HG03095 (cell line): ENCODE results near the gene MTFR1L.

Source experiments
- ATAC-seq: cut with Tn5 transposase; IDR thresholded peaks from one replicate; pipeline ENCODE4 v1.9.1; 2021; ENCODE audit warnings: moderate library complexity; ENCODE audit not compliant: unreplicated experiment

MTFR1L gene

DNA sequence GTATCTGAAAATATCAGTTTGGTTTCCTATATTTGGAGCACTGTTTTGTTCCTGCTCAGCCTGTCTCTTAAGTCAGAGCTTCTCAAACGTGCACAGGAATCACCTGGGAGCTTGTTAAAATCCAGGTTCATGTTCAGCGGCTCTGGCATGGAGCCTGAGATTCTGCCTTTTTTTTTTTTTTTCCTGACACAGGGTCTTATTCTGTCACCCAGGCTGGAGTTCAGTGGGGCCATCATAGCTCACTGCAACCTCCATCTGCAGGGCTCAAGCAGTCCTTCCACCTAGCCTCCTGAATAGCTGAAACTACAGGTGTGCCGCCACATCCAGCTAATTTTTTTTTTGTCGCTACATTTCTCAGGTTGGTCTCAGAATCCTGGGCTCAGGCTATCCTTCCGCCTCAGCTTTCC lies 32.0 kb upstream of the MTFR1L start:
- ATAC-seq = no peak

DNA sequence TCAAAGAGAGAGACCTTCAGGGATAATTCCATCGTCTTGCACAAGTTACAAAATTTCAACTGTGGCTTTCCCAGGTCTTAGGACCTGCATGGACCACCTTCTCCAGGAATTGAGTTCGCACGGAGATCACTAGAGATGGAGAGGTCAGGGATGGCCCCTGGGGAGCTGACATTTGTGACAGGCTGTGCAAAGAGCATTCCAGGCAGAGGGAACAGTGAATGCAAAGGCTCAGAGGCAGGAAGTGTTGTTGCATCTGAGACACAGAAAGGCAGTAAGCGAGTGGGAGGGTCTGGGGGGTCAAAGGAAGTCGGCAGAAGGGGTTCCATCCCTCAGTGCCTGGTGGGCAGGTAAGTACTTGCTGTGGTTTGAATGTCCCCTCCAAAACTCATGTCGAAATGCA lies 29.3 kb upstream of the MTFR1L start:
- no peak for ATAC-seq

DNA sequence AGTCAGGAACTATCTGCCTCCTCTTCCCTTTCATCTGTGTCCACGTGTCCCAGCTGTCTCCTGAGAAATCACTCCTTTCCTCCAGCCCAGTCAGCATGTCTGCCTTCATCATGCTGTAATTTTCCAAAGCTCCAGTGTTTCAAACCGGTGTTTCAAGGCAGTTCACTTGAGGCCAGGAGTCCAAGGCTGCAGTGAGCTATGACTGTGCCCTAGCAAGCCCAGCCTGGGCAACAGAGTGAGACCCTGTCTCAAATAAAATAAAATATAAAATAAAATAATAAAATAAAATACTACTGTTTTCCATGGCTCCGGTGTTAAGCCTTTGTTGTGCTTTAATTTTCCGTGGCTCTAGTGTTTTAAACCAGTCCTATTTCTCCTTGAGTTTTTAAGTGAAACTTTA lies 27.6 kb upstream of the MTFR1L start:
- no peak for ATAC-seq

DNA sequence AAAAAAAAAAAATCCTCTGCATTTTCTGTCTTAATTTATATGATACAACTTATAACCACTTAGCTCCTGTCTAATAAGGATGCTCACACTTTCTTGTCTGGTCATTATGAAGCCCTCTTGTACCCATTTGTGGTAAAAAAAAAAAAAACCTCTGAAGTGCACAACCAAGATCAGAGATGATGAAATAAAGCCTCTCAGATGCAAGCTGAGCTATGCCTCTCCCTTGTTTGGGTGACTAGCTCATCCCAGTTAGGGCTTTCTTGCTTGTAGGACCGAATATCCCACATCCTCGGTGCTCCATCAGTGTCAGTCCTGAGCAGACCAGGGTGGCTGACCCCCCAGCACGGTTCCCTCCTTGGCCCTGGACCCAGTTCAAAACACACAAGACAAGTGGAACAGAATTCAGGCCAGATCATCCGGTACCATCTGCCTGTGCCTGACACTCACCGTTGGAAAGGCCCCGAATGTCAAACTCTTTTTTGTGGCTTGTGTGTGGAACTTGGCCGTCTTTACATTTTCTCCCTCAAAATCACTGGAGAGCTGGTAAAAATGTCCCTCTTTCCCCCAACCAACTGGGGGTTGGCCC lies 26.1 kb upstream of the MTFR1L start:
- no peak for ATAC-seq

DNA sequence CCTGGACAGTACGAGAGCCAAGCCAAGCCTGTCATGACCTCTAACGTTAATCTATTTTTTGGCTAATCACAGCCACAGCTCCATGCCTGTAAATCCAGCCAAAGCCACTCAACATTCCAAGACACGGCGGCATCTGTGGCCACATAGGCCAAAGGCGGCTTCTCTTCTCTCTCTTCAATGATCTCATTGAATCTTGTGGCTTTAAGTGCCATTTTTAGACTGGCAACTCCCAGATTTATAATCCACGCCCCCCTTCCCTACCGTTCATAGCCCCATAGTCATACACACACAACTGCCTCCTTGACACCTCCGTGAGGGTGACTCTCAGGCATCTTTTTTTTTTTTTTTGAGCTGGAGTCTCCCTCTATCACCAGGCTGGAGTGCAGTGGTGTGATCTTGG lies 25.4 kb upstream of the MTFR1L start:
- ATAC-seq = no peak

DNA sequence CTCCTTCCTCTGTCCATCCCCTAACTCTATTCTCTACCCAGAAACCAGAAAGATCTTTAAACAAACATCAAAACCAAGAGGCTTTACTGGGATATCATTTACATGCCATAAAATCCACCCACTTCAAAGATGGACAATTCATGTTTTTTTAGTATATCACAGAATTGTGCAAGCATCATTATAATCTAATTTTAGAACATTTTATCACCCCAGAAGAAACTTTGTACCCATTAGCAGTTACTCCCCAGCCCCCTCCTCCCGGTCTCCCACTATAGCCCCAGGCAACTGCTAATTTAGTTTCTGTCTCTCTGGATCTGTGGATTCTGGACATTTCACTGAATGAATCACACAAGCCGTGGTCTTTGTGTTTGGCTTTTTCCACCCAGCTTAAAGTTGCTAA lies 24.5 kb upstream of the MTFR1L start:
- no peak for ATAC-seq

DNA sequence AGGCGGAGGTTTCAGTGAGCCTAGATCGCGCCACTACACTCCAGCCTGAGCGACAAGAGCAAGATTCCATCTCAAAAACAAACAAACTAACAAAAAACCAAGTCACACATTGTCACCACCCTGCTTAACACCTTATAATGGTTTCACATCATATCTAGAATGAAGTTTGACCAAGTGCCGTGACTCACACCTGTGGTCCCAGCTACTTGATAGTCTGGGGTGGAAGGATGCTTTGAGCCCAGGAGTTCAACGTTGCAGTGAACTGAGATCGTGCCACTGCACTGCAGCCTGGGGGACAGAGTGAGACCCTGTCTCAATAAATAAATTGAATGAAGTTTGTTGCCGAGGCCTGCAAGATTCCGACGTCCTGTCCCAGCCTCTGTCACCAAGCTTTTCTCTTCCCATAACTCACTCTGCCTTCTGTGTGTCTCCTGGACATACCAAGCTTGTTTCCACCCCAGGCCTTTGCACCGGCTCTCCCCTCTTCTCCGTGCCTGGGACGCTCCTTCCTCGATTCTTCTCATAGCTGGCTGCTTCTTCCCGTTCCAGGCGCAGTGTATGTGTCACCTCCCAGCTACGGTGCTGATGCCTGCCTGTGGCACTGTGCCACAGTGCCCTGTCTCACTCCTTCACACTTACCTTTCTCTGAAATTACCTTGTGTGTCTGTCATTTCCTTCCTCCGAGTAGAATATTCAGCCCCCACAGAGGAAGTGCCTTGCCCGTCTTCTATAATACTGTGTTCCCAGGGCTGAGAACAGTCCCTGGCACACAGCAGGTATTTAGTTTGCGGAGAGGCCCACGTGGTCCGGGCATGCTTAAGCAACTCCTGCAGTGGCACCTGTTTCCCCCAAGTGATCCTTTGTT lies 23.6 kb upstream of the MTFR1L start:
- ATAC-seq = no peak

DNA sequence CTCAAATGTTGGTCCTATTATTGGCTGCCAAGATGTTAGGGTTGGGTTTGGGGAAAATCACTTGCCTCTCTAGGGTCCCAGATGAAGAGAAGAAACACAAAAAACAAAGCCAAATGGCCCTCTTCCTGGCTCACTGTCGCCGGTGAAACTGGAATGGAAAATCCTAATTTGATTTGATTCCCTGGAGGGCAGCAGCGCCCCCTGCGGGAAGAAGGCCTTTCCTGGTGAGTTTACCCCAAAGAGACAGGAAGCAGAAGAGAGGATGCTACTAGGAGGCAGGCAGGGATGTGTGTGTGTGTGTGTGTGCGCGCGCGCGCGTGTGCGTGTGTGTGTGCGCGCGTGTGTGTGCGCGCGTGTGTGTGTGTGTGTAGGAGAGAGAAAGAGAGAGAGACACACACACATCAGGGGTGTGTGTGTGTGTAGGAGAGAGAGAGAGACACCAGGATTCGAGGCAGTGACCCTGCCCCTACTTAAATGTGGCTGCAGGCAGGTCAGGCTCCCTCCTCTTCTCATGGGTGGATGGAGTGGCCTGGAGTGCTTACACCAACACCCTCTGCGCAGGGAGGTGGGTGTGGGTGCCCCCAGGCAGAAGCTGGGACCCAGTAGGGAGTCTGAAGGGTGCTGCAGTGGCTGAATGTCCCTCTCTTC lies 22.8 kb upstream of the MTFR1L start:
- no peak for ATAC-seq

DNA sequence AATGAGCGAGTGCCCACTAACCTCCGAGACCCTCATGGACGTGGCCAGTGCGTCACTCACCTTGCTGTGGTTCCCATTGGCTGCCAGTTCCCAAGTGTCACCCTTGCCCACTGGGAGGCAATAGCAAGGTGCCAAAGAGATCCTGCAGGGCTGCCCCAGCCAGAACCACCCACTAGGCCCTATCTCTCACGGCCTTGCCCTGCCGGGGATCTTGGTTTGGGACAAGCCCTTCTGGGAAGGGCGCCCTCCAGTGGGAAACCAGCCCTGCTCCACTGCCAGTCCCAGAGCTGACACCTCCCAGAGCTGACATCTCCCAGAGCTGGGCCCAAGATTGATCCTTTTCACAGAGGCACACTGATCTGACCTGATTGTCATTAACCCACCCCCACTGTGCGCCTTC lies 21.8 kb upstream of the MTFR1L start:
- ATAC-seq = no peak

DNA sequence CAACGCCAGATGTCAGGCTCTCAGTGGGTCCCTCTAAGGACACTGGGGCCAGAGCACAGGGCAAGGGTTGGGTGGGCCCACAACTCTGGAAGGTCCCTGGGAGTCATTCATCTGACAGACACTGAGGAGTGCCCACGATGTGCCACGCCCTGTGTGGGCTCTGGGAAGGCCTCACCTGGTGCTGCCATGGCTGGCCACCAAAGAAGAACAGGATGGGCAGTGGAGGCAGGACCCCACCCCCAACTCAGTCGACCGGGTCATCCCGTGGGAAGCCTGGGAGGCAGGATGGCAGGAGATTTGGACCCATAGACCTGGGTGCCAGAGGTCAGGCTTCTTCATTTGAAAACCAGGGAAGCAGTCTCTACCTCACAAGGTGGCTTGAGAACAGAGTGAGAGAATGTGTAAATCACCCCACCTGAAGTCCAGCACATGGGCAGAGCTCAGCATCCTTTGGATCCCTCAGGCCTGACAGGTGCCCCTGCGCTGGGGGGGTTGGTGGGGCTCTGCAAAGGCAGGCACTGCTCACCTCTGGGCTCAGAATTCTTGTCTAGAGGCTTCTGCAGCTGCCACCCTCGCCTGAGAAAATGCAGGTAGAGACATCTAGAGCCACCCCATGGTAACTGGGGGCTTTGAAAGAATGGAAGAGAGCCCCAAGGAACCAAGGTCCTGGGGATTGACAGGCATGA lies 20.9 kb upstream of the MTFR1L start:
- no peak for ATAC-seq

DNA sequence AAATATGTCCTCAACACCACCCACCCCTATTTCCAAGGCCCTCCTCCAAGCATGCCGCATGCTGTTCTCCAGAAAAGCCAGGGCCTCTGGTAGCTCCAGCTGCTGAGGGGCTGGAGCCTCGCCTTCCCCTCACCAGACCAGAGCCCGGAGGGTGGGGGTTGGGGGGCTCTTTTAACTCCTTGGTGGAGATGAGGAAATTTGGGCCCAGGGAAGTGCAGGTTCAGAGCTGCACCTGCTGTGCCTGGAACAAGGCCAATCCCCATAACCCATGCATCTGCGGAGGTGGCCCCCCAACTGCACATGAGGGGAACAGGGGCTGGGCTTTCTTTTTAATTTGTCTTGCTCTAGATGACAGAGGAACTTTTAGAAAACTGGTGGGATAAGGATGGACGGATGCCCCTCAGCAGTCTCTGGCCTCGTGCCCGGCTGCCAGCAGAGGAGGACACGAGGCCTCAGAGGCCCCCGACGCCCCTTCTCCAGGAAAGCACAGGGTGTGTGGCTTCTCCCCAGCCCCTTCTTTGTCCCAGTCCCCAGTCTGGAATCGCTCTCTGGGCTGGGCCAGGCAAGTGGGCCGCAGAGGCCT lies 20.3 kb upstream of the MTFR1L start:
- no peak for ATAC-seq

DNA sequence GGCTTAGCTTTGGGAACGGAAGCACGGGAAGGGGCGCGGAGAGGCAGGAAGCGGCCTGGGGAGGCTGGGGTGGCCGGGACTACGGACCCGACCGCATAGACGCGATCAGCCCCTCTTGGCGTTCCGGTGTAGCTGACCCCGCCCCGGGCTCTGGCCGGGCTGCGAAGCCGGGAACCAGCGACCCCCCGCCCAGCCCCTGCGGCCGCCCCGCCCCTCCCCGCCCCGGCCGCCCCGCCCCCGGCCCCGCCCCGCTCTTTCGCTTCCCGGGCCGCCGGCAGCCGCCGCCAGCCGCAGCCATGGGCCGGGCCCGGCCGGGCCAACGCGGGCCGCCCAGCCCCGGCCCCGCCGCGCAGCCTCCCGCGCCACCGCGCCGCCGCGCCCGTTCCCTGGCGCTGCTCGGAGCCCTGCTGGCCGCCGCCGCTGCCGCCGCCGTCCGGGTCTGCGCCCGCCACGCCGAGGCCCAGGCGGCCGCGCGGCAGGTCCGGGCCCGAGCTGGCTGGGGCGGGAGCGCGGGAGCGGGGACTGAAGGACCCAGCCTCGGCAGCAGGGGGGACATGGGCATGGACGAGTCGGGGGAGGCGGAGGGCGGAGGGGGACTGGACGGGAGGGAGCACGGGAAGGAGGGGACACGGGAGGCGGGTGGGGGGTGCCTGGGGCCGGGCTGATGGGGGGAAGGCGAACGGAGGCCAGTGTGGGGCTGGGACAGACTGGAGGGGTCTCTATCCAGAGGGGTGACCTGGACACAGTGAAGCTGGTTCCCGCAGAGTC lies 19.6 kb upstream of the MTFR1L start, which contains the start of gene SELENON:
TSS of gene SELENON (plus strand) at position 259 of the 768 bp plus-strand sequence. CDS start at position 297, 38 bp downstream.
- ATAC-seq = no peak

DNA sequence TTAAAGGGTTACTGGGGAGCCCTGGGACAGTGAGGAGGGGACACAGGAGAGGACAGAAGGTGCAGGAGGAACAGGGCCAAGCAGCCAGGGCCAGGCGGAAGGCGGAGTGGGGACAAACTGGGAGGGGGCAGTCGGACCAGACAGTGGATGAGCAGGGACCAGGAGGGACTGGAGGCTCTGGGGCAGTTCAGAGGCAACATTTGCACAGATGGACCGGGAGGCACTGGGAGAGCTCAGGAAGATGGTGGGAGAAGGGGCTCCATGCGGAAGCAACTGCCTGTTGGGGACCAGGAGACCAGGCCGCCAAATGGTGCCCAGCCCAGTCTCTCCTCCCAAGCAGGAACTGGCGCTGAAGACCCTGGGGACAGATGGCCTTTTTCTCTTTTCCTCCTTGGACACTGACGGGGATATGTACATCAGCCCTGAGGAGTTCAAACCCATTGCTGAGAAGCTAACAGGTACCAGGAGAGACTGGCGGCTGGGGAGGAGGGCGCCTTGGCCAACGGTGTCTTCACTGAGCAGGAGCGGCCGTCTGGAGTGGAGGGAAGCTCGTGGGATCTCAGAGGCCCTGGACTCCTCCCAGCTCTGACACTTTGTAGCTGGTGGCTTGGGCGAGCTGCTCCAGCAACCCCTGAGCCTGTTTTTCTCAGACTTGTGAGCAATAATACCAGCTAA lies 18.9 kb upstream of the MTFR1L start:
- no peak for ATAC-seq

DNA sequence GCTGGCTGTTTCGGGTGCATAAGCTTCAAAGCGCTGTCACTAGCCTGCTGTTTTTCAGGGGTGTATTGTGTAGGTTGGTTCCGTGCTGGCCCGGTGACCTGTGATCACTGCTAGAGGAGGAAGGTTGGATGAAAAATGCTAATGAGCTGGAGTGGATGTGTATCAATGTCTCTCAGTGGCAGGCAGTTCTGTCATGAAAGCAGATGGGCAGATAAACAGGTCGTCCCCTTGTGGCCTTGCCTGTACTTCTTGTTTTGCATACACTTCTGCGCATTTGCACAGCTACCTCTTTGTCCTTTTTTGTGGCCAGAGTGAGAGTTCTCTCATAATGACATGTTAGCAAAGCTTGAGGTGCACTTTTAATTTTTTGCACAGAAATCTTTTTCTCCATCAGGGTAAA lies 16.8 kb upstream of the MTFR1L start:
- peak; percentile 53 for ATAC-seq

DNA sequence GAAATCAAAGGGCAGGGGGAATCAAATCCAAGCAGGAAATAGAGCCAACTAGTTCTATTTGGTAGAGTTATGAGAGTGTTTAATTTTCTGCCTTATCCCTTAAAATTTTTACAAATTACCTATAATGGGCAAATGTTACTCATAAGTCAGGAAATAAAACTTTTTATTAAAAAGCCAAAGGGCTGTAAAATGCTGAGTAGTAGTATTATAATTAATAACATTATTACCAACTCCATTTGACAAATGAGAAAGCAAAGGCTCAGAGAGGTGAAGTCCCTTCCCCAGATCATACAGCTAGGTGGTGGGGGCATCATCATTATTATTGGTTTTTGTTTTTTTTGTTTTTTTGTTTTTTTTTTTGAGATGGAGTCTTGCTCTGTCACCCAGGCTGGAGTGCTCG lies 16.4 kb upstream of the MTFR1L start:
- no peak for ATAC-seq

DNA sequence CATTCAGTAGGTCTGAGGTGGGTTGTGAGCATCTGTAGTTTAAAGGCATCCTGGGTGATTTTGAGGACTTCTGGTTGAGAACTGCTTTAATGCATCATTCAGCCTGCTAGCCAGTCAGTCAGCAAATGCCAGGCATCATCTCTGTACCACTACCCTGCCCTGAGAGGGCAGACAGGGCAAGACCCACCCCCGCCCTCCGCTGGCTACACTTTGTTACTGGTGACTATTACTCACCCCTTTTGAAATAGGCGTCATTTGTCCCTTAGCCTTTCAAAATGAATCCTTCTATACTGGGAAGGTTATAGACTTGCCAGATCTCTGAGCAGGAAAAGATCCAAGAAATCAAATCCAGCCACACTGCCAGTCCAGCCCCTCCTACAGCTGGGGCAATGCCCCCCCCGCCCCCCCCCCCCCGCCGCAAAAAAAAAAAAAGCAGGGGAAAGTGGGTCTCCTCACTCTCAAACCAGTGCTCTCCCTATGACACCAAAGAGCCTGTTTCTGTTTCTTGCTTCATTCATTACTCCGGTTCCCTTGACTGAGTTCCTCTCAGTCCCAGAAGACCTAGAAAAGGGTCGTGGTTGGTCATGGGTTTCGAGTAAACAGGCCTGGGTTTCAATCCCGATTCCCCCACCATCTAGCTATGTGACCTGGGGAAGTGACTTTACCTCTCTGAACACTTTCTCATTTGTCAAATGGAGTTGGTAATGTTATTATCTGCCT lies 15.3 kb upstream of the MTFR1L start:
- peak; percentile 46 for ATAC-seq

DNA sequence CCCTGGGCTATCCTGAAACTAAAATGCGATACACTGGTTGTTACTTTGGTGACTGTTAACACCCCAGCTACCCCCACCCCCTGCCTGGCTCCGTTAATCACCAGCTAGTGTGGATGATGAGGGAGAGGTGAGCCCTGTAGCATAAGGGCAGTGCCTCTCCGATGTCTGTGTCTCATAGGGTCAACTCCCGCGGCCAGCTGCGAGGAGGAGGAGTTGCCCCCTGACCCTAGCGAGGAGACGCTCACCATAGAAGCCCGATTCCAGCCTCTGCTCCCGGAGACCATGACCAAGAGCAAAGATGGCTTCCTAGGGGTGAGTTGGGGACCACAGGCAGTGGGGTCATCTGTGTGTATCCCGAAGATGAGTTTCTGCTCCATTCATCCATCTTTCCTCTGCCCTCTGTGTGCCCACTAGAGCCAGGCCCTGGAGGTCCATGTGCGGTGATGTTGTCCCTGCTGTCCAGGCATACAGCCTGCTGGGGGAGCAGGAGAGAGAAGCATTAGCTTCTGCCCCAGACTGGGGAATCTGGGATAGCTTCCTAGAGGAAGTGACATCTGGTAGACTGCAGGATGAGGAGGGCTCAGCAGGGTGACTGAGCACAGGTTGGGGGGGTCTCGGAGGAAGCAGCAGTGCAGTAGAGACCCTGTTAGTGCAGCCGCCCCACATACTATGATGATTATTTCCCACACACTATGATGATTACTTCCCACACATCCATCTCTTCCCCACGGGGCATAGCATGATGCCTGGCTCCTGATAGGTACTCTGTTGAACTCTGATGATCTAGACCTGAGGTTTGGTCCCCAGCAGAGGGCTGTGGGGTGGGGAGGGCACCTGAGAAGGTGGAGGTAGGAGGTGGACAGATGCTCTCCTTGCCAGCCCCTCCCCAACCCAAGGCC lies 14.5 kb upstream of the MTFR1L start:
- ATAC-seq = no peak

DNA sequence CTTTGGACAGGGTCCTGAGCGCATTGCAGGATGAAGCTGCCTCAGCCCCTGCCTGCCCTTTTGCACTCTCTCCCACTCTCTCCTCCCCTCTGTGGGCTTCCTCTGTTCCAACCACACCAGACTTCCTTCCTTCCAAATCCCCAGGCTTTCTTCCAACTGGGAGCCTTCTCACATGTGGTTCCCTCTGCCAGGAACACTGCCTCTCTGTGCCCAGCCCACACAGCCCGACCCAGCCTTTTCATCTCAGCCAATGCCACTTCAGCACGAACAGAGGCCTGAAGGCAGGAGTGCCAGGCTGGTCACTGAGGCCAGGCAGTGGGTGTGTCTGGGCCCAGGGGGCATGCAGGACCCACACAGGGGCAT lies 13.9 kb upstream of the MTFR1L start:
- no peak for ATAC-seq
